ENCODE data around the gene NECTIN3.

Gene NECTIN3

GRCh38 chr3:111035316-111035715, 36.3 kb upstream of the NECTIN3 start:
- Histone ChIP-seq H3K4me3 (ENCODE audit: low read length) (no peak overlapping the region), H4K8ac (ENCODE audit: low read depth, low read length) (no peak overlapping the region), H3K56ac (ENCODE audit: low read length) (no peak overlapping the region), H4K5ac (ENCODE audit: low read length) (no peak overlapping the region), H3K9ac (ENCODE audit: low read length) (no peak overlapping the region), H3K27ac (ENCODE audit: low read depth, low read length) (no peak overlapping the region), H3K4me2 (ENCODE audit: low read length) (no peak overlapping the region), H3K4ac (ENCODE audit: low read depth, low read length) (no peak overlapping the region), H2BK15ac (replicated peaks; ENCODE audit: low read depth) (no peak overlapping the region), H3K18ac (ENCODE audit: low read length) (no peak overlapping the region), H3K27me3 (ENCODE audit: insufficient read depth, low read length, poor library complexity) (no peaks in the 10 kb centered on the region), H3K79me2 (ENCODE audit: control insufficient read depth, insufficient read depth, low read length) (no peaks in the 10 kb centered on the region), H2BK120ac (ENCODE audit: low read depth, low read length) (no peak overlapping the region), H3K36me3 (ENCODE audit: control insufficient read depth, insufficient read depth, low read length) (no peaks in the 10 kb centered on the region), H2BK5ac (ENCODE audit: low read length) (no peak overlapping the region), H2AK5ac (ENCODE audit: low read length) (no peak overlapping the region), H3K23ac (ENCODE audit: low read length) (no peak overlapping the region), H3K4me1 (ENCODE audit: control insufficient read depth, low read depth, low read length) (no peaks in the 10 kb centered on the region), H3K79me1 (ENCODE audit: low read length) (no peaks in the 10 kb centered on the region)
- DNase-seq, result no peak
- no CpG with 5 or more reads among the region's 2 CpGs for WGBS (ENCODE audit: extremely low coverage, insufficient coverage, low lambda C conversion rate)

- Histone ChIP-seq H3K79me1 (ENCODE audit: low read length) (no peaks in the 10 kb centered on the region), H3K9ac (ENCODE audit: low read length) (no peak overlapping the region), H3K23ac (ENCODE audit: low read length) (no peak overlapping the region), H3K18ac (ENCODE audit: low read length) (no peak overlapping the region), H3K4me2 (ENCODE audit: low read length) (no peak overlapping the region), H2BK15ac (replicated peaks; ENCODE audit: low read depth) (no peak overlapping the region), H3K27ac (ENCODE audit: low read depth, low read length) (no peak overlapping the region), H3K4me1 (ENCODE audit: control insufficient read depth, low read depth, low read length) (no peaks in the 10 kb centered on the region), H4K5ac (ENCODE audit: low read length) (no peak overlapping the region), H2BK120ac (ENCODE audit: low read depth, low read length) (no peak overlapping the region), H4K8ac (ENCODE audit: low read depth, low read length) (no peak overlapping the region), H2BK5ac (ENCODE audit: low read length) (no peak overlapping the region), H3K36me3 (ENCODE audit: control insufficient read depth, insufficient read depth, low read length) (no peaks in the 10 kb centered on the region), H2AK5ac (ENCODE audit: low read length) (no peak overlapping the region), H3K4ac (ENCODE audit: low read depth, low read length) (no peak overlapping the region), H3K27me3 (ENCODE audit: insufficient read depth, low read length, poor library complexity) (no peaks in the 10 kb centered on the region), H3K79me2 (ENCODE audit: control insufficient read depth, insufficient read depth, low read length) (no peaks in the 10 kb centered on the region), H3K56ac (ENCODE audit: low read length) (no peak overlapping the region), H3K4me3 (ENCODE audit: low read length) (no peak overlapping the region)
- no peak for DNase-seq
- no CpG with 5 or more reads among the region's 2 CpGs for WGBS (ENCODE audit: extremely low coverage, insufficient coverage, low lambda C conversion rate)
Measured at GRCh38 chr3:111035902-111036301, 35.7 kb upstream of the NECTIN3 start.

- no peak overlapping the region for H3K27ac ChIP-seq (ENCODE audit: low read depth, low read length)
- WGBS (ENCODE audit: extremely low coverage, insufficient coverage, low lambda C conversion rate), result no CpG with 5 or more reads among the region's 2 CpGs
Measured at GRCh38 chr3:111040959-111041358, 30.7 kb upstream of the NECTIN3 start.

GRCh38 chr3:111045564-111045963, 26.1 kb upstream of the NECTIN3 start:
- Histone ChIP-seq H3K4ac (ENCODE audit: low read depth, low read length) (no peak overlapping the region), H3K23ac (ENCODE audit: low read length) (no peak overlapping the region), H2BK120ac (ENCODE audit: low read depth, low read length) (no peak overlapping the region), H4K8ac (ENCODE audit: low read depth, low read length) (no peak overlapping the region), H3K18ac (ENCODE audit: low read length) (no peak overlapping the region), H3K9ac (ENCODE audit: low read length) (no peak overlapping the region), H2AK5ac (ENCODE audit: low read length) (no peak overlapping the region), H3K27ac (ENCODE audit: low read depth, low read length) (no peak overlapping the region), H4K5ac (ENCODE audit: low read length) (no peak overlapping the region), H3K4me1 (ENCODE audit: control insufficient read depth, low read depth, low read length) (no peaks in the 10 kb centered on the region), H3K79me2 (ENCODE audit: control insufficient read depth, insufficient read depth, low read length) (no peaks in the 10 kb centered on the region), H3K4me2 (ENCODE audit: low read length) (no peak overlapping the region), H3K36me3 (ENCODE audit: control insufficient read depth, insufficient read depth, low read length) (no peaks in the 10 kb centered on the region), H3K56ac (ENCODE audit: low read length) (no peak overlapping the region), H2BK15ac (replicated peaks; ENCODE audit: low read depth) (no peak overlapping the region), H3K4me3 (ENCODE audit: low read length) (no peak overlapping the region), H2BK5ac (ENCODE audit: low read length) (no peak overlapping the region), H3K79me1 (ENCODE audit: low read length) (no peaks in the 10 kb centered on the region), H3K27me3 (ENCODE audit: insufficient read depth, low read length, poor library complexity) (no peaks in the 10 kb centered on the region)
- peak; percentile 35 for DNase-seq
- no CpG with 5 or more reads among the region's 6 CpGs for WGBS (ENCODE audit: extremely low coverage, insufficient coverage, low lambda C conversion rate)

More at GRCh38 chr3:111040959-111041358, 30.7 kb upstream of the NECTIN3 start:
- DNase-seq, result no peak
- no peaks in the 10 kb centered on the region for H3K4me1 ChIP-seq (ENCODE audit: control insufficient read depth, low read depth, low read length)
- no peak overlapping the region for H3K4me2 ChIP-seq (ENCODE audit: low read length)
- no peaks in the 10 kb centered on the region for H3K79me1 ChIP-seq (ENCODE audit: low read length)
- no peak overlapping the region for H3K9ac ChIP-seq (ENCODE audit: low read length)
- H3K79me2 ChIP-seq (ENCODE audit: control insufficient read depth, insufficient read depth, low read length), result no peaks in the 10 kb centered on the region
- no peak overlapping the region for H2BK15ac ChIP-seq (replicated peaks; ENCODE audit: low read depth)
- no peaks in the 10 kb centered on the region for H3K36me3 ChIP-seq (ENCODE audit: control insufficient read depth, insufficient read depth, low read length)
- no peak overlapping the region for H3K4me3 ChIP-seq (ENCODE audit: low read length)
- no peak overlapping the region for H4K5ac ChIP-seq (ENCODE audit: low read length)
- H2AK5ac ChIP-seq (ENCODE audit: low read length), result no peak overlapping the region
- no peak overlapping the region for H3K56ac ChIP-seq (ENCODE audit: low read length)
- H2BK5ac ChIP-seq (ENCODE audit: low read length), result no peak overlapping the region
- no peak overlapping the region for H2BK120ac ChIP-seq (ENCODE audit: low read depth, low read length)
- no peaks in the 10 kb centered on the region for H3K27me3 ChIP-seq (ENCODE audit: insufficient read depth, low read length, poor library complexity)
- H4K8ac ChIP-seq (ENCODE audit: low read depth, low read length), result no peak overlapping the region
- H3K18ac ChIP-seq (ENCODE audit: low read length), result no peak overlapping the region
- no peak overlapping the region for H3K4ac ChIP-seq (ENCODE audit: low read depth, low read length)
- no peak overlapping the region for H3K23ac ChIP-seq (ENCODE audit: low read length)

GRCh38 chr3:111047042-111047441, 24.6 kb upstream of the NECTIN3 start:
- no peak overlapping the region for H4K5ac ChIP-seq (ENCODE audit: low read length)
- no peak overlapping the region for H3K56ac ChIP-seq (ENCODE audit: low read length)

GRCh38 chr3:111047812-111048435, 23.7 kb upstream of the NECTIN3 start:
- H3K4me2 ChIP-seq (ENCODE audit: low read length), result no peak overlapping the region
- H3K79me2 ChIP-seq (ENCODE audit: control insufficient read depth, insufficient read depth, low read length), result no peaks in the 10 kb centered on the region
- H2BK15ac ChIP-seq (replicated peaks; ENCODE audit: low read depth), result no peak overlapping the region
- H4K5ac ChIP-seq (ENCODE audit: low read length), result no peak overlapping the region
- no peaks in the 10 kb centered on the region for H3K36me3 ChIP-seq (ENCODE audit: control insufficient read depth, insufficient read depth, low read length)
- H3K27me3 ChIP-seq (ENCODE audit: insufficient read depth, low read length, poor library complexity), result no peaks in the 10 kb centered on the region
- no peak overlapping the region for H3K27ac ChIP-seq (ENCODE audit: low read depth, low read length)
- H3K4me1 ChIP-seq (ENCODE audit: control insufficient read depth, low read depth, low read length), result no peaks in the 10 kb centered on the region
- H4K8ac ChIP-seq (ENCODE audit: low read depth, low read length), result no peak overlapping the region
- H2BK5ac ChIP-seq (ENCODE audit: low read length), result no peak overlapping the region
- no peak overlapping the region for H3K4me3 ChIP-seq (ENCODE audit: low read length)
- H3K23ac ChIP-seq (ENCODE audit: low read length), result no peak overlapping the region
- H2AK5ac ChIP-seq (ENCODE audit: low read length), result no peak overlapping the region
- H3K9ac ChIP-seq (ENCODE audit: low read length), result no peak overlapping the region
- H2BK120ac ChIP-seq (ENCODE audit: low read depth, low read length), result no peak overlapping the region
- no peak for DNase-seq
- no peak overlapping the region for H3K18ac ChIP-seq (ENCODE audit: low read length)
- no peak overlapping the region for H3K56ac ChIP-seq (ENCODE audit: low read length)
- no peaks in the 10 kb centered on the region for H3K79me1 ChIP-seq (ENCODE audit: low read length)
- WGBS (ENCODE audit: extremely low coverage, insufficient coverage, low lambda C conversion rate), result 100% methylated on average over 1 of the region's 1 CpG
- H3K4ac ChIP-seq (ENCODE audit: low read depth, low read length), result no peak overlapping the region

More at GRCh38 chr3:111047042-111047441, 24.6 kb upstream of the NECTIN3 start:
- Histone ChIP-seq H2AK5ac (ENCODE audit: low read length) (no peak overlapping the region), H3K36me3 (ENCODE audit: control insufficient read depth, insufficient read depth, low read length) (no peaks in the 10 kb centered on the region), H3K27me3 (ENCODE audit: insufficient read depth, low read length, poor library complexity) (no peaks in the 10 kb centered on the region), H3K4me2 (ENCODE audit: low read length) (no peak overlapping the region), H3K79me2 (ENCODE audit: control insufficient read depth, insufficient read depth, low read length) (no peaks in the 10 kb centered on the region), H2BK5ac (ENCODE audit: low read length) (no peak overlapping the region), H4K8ac (ENCODE audit: low read depth, low read length) (no peak overlapping the region), H3K9ac (ENCODE audit: low read length) (no peak overlapping the region), H3K79me1 (ENCODE audit: low read length) (no peaks in the 10 kb centered on the region), H3K23ac (ENCODE audit: low read length) (no peak overlapping the region), H2BK120ac (ENCODE audit: low read depth, low read length) (no peak overlapping the region), H3K4ac (ENCODE audit: low read depth, low read length) (no peak overlapping the region), H3K18ac (ENCODE audit: low read length) (no peak overlapping the region), H3K27ac (ENCODE audit: low read depth, low read length) (no peak overlapping the region), H2BK15ac (replicated peaks; ENCODE audit: low read depth) (no peak overlapping the region), H3K4me3 (ENCODE audit: low read length) (no peak overlapping the region), H3K4me1 (ENCODE audit: control insufficient read depth, low read depth, low read length) (no peaks in the 10 kb centered on the region)
- DNase-seq, result no peak
